ENCODE results near the gene OSGEP.

Gene OSGEP

GRCh38 chr14:20454516-20455354 is at the start of gene OSGEP, which contains the start of gene APEX1:
Gene OSGEP (minus strand): TSS chr14:20454812. CDS start chr14:20454683, 129 bp downstream.
Gene APEX1 (plus strand): TSS chr14:20455226. CDS start chr14:20455646, 420 bp downstream.
- ATAC-seq = peak; percentile 84 to 87

GRCh38 chr14:20503898-20504297 is 49.3 kb upstream of the OSGEP start:
- no peak for ATAC-seq

GRCh38 chr14:20501346-20501745 is 46.7 kb upstream of the OSGEP start:
- no peak for ATAC-seq

GRCh38 chr14:20499881-20500280 is 45.3 kb upstream of the OSGEP start:
- ATAC-seq = no peak

- ATAC-seq = no peak
Observed at GRCh38 chr14:20499108-20499507, 44.5 kb upstream of the OSGEP start.

- ATAC-seq = no peak
Observed at GRCh38 chr14:20498622-20499021, 44.0 kb upstream of the OSGEP start.

GRCh38 chr14:20494935-20495766 is 40.5 kb upstream of the OSGEP start:
- no peak for ATAC-seq

- ATAC-seq = no peak
Observed at GRCh38 chr14:20493634-20494033, 39.0 kb upstream of the OSGEP start.

- no peak for ATAC-seq
Observed at GRCh38 chr14:20492486-20492885, 37.9 kb upstream of the OSGEP start.

- ATAC-seq = no peak
Observed at GRCh38 chr14:20490563-20490962, 36.0 kb upstream of the OSGEP start.

- peak in 1 of 2 donors; percentile 38 for ATAC-seq
Observed at GRCh38 chr14:20489093-20489994, 34.7 kb upstream of the OSGEP start.

- no peak for ATAC-seq
Observed at GRCh38 chr14:20487396-20487725, 32.7 kb upstream of the OSGEP start.

- ATAC-seq = no peak
Observed at GRCh38 chr14:20486684-20487395, 32.2 kb upstream of the OSGEP start.

GRCh38 chr14:20485900-20486299 is 31.3 kb upstream of the OSGEP start:
- no peak for ATAC-seq

- ATAC-seq = no peak
Observed at GRCh38 chr14:20482382-20482781, 27.8 kb upstream of the OSGEP start.

GRCh38 chr14:20478894-20479293 is 24.3 kb upstream of the OSGEP start:
- ATAC-seq = no peak

GRCh38 chr14:20477211-20477876 is 22.7 kb upstream of the OSGEP start:
- ATAC-seq = peak; percentile 8 to 31

GRCh38 chr14:20476776-20477175 is 22.2 kb upstream of the OSGEP start:
- peak in 1 of 2 donors; percentile 29 for ATAC-seq

GRCh38 chr14:20472536-20473169 is 18.0 kb upstream of the OSGEP start:
- no peak for ATAC-seq

- ATAC-seq = no peak
Observed at GRCh38 chr14:20470603-20470901, 15.9 kb upstream of the OSGEP start.
